ENCODE measurements around the gene SLC35G1. TPM values are rescaled to one million over a fixed set of nuclear protein-coding genes. Genes with fewer than 3 reads are reported as not detected.

Gene SLC35G1
- total RNA-seq, 4 donors from 2014 or later, result 2.5 to 7.5 (median 4.3) TPM

GRCh38 chr10:93872375-93873158 lies 21.2 kb upstream of the SLC35G1 start:
- Histone ChIP-seq H3K27ac (no peak overlapping the region), H3K4me1 (no peaks in the 10 kb centered on the region), H3K4me3 (no peak overlapping the region), H3K9me3 (no peaks in the 10 kb centered on the region), H3K36me3 (no peaks in the 10 kb centered on the region), H3K27me3 (no peaks in the 10 kb centered on the region)
- DNase-seq (ENCODE audit: low spot score in 2 of 2), result no peak
- TF ChIP-seq POLR2A (IDR thresholded peaks at IDR 0.05) (no peak), CTCF (IDR thresholded peaks at IDR 0.05) (no peak), EP300 (IDR thresholded peaks at IDR 0.05) (no peak)
- WGBS, 2 donors, result 81 to 86% methylated on average over 2 of the region's 2 CpGs

GRCh38 chr10:93873420-93874115 lies 20.2 kb upstream of the SLC35G1 start:
- no peak for DNase-seq (ENCODE audit: low spot score in 2 of 2)
- H3K36me3 ChIP-seq, result no peaks in the 10 kb centered on the region
- 50 to 53% methylated on average over 6 of the region's 6 CpGs for WGBS, 2 donors
- TF ChIP-seq EP300 (IDR thresholded peaks at IDR 0.05) (no peak), POLR2A (IDR thresholded peaks at IDR 0.05) (no peak), CTCF (IDR thresholded peaks at IDR 0.05) (no peak)
- H3K9me3 ChIP-seq, result no peaks in the 10 kb centered on the region
- no peak overlapping the region for H3K27ac ChIP-seq
- no peaks in the 10 kb centered on the region for H3K27me3 ChIP-seq
- H3K4me3 ChIP-seq, result no peak overlapping the region
- no peaks in the 10 kb centered on the region for H3K4me1 ChIP-seq

GRCh38 chr10:93874309-93875031 lies 19.3 kb upstream of the SLC35G1 start:
- no peak for DNase-seq (ENCODE audit: low spot score in 2 of 2)
- Histone ChIP-seq H3K4me3 (no peak overlapping the region), H3K36me3 (no peaks in the 10 kb centered on the region), H3K27me3 (no peaks in the 10 kb centered on the region), H3K9me3 (no peaks in the 10 kb centered on the region), H3K27ac (no peak overlapping the region), H3K4me1 (no peaks in the 10 kb centered on the region)
- TF ChIP-seq POLR2A (IDR thresholded peaks at IDR 0.05) (no peak), CTCF (IDR thresholded peaks at IDR 0.05) (no peak), EP300 (IDR thresholded peaks at IDR 0.05) (no peak)
- WGBS, 2 donors, result 63 to 67% methylated on average over 3 of the region's 3 CpGs

- no peaks in the 10 kb centered on the region for H3K9me3 ChIP-seq
- TF ChIP-seq POLR2A (IDR thresholded peaks at IDR 0.05) (no peak), CTCF (IDR thresholded peaks at IDR 0.05) (no peak), EP300 (IDR thresholded peaks at IDR 0.05) (no peak)
- WGBS, 2 donors, result 88 to 91% methylated on average over 2 of the region's 2 CpGs
- H3K27me3 ChIP-seq, result no peaks in the 10 kb centered on the region
- H3K4me3 ChIP-seq, result no peak overlapping the region
- no peaks in the 10 kb centered on the region for H3K36me3 ChIP-seq
- no peaks in the 10 kb centered on the region for H3K4me1 ChIP-seq
- DNase-seq (ENCODE audit: low spot score in 2 of 2), result no peak
- H3K27ac ChIP-seq, result no peak overlapping the region
Measured at GRCh38 chr10:93875032-93875358, 18.8 kb upstream of the SLC35G1 start.

GRCh38 chr10:93876381-93876780 lies 17.4 kb upstream of the SLC35G1 start:
- DNase-seq (ENCODE audit: low spot score in 2 of 2), result no peak
- no peaks in the 10 kb centered on the region for H3K27me3 ChIP-seq
- TF ChIP-seq EP300 (IDR thresholded peaks at IDR 0.05) (no peak), POLR2A (IDR thresholded peaks at IDR 0.05) (no peak), CTCF (IDR thresholded peaks at IDR 0.05) (no peak)
- H3K4me1 ChIP-seq, result no peaks in the 10 kb centered on the region
- H3K27ac ChIP-seq, result no peak overlapping the region
- no peaks in the 10 kb centered on the region for H3K9me3 ChIP-seq
- H3K36me3 ChIP-seq, result no peaks in the 10 kb centered on the region
- H3K4me3 ChIP-seq, result no peak overlapping the region
